GM10266 (cell line): Measurements from ENCODE around the gene PADI1.

Experiments
- DNase-seq: peaks from one replicate; pipeline ENCODE4 v3.0.0; 2012; ENCODE audit errors: extremely low spot score
- TF ChIP-seq, protein P1 (sequence below): IDR thresholded peaks from 2 replicates; pipeline ENCODE4 v1.5.1; 2012; ENCODE audit warnings: mild to moderate bottlenecking, low read depth; ENCODE audit not compliant: control insufficient read depth, insufficient read depth; ENCODE audit errors: missing control alignments

PADI1 gene

DNA sequence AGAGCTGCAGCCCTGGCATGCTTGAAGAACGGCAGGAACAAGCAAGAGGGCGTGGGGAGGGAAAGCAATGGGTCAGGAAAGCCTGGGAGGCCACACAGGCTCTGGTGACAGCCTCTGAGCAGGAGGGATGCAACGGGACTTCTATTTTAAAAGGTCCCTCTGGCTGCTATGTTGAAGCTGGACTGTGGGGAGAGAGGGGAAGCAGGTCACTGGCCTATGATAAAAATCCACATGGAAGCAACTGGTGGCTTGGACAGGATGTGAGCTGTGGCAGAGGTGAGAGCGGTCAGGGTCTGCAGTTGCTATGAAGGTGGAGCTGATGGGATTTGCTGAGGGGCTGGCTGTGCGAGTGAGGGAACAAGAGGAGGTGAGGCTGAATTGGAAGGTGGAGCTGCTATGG, 11.2 kb downstream of the PADI1 start:
- no peak for DNase-seq
- TF ChIP-seq, protein P1, sequence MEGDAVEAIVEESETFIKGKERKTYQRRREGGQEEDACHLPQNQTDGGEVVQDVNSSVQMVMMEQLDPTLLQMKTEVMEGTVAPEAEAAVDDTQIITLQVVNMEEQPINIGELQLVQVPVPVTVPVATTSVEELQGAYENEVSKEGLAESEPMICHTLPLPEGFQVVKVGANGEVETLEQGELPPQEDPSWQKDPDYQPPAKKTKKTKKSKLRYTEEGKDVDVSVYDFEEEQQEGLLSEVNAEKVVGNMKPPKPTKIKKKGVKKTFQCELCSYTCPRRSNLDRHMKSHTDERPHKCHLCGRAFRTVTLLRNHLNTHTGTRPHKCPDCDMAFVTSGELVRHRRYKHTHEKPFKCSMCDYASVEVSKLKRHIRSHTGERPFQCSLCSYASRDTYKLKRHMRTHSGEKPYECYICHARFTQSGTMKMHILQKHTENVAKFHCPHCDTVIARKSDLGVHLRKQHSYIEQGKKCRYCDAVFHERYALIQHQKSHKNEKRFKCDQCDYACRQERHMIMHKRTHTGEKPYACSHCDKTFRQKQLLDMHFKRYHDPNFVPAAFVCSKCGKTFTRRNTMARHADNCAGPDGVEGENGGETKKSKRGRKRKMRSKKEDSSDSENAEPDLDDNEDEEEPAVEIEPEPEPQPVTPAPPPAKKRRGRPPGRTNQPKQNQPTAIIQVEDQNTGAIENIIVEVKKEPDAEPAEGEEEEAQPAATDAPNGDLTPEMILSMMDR, result no peak

- DNase-seq, result no peak
- TF ChIP-seq, protein P1, result no peak
Measured at GRCh38 chr1:17217607-17218006, 12.7 kb downstream of the PADI1 start.

- DNase-seq, result no peak
- TF ChIP-seq, protein P1, result no peak
Measured at GRCh38 chr1:17218939-17219338, 14.0 kb downstream of the PADI1 start.

DNA sequence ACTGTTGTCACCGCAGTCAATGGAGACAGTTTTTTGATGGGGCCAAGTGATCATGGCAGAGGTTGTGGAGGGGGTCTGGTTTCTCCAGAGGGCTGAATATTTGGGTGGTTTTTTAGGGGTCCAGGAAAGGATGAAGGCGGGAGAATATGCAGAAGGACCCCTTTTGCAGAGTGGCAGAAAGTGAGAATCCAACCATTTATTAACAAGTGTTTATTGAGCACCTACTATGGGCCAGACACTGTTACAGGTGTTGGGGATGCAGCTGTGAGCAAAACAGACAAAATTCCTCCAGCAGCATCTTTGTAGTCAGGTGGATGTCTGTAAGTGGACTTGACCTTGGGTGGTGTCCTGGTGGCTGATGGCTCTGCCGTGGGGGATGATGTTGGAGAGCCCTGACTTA, 15.4 kb downstream of the PADI1 start:
- DNase-seq, result no peak
- TF ChIP-seq, protein P1, result no peak

- TF ChIP-seq, protein P1, result no peak
- no peak for DNase-seq
Measured at GRCh38 chr1:17222557-17222956, 17.6 kb downstream of the PADI1 start.

GRCh38 chr1:17224434-17224833, 19.5 kb downstream of the PADI1 start:
- DNase-seq, result no peak
- TF ChIP-seq, protein P1, result no peak

DNA sequence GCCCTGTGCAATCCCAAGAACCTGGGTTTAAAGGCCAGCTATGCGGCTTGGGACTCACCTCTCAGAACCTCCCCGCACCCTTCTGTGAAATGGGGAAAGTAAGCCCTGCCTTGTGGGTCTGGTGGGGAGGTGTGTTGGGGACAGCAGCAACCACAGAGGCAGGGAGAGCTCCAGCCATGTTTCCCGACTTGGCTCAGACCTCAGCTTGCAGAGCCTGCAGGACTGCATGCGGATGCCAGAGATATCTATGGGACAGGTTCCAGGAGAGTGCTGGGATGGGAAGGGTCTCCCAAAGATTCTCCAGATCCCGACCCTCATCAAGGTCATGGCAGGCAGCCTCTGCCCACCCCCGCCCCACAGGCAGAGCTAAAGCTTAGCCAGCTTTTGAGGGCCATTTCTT, 20.2 kb downstream of the PADI1 start:
- no peak for DNase-seq
- TF ChIP-seq, protein P1, result no peak
